ENCODE measurements around the gene ATP9A. TPM values are rescaled to one million over a fixed set of nuclear protein-coding genes. Genes with fewer than 3 reads are reported as not detected.
"Not testable (repeated sequence)": the region's sequence is repeated elsewhere in the genome, so short reads cannot be mapped to it uniquely, and the experiment has no call there.

Gene ATP9A
- total RNA-seq, 2 donors from 2014 or later, result 19.5 to 23.4 TPM

GRCh38 chr20:51729771-51730170 is 38.4 kb downstream of the ATP9A start:
- Histone ChIP-seq H3K27ac (no peak overlapping the region), H3K36me3 (no peaks in the 10 kb centered on the region), H3K4me1 (peaks cover 0 to 15% of the 10 kb centered on the region in 2 donors), H3K4me3 (no peak overlapping the region), H3K9me3 (no peaks in the 10 kb centered on the region), H3K27me3 (no peaks in the 10 kb centered on the region)
- TF ChIP-seq, protein P1, sequence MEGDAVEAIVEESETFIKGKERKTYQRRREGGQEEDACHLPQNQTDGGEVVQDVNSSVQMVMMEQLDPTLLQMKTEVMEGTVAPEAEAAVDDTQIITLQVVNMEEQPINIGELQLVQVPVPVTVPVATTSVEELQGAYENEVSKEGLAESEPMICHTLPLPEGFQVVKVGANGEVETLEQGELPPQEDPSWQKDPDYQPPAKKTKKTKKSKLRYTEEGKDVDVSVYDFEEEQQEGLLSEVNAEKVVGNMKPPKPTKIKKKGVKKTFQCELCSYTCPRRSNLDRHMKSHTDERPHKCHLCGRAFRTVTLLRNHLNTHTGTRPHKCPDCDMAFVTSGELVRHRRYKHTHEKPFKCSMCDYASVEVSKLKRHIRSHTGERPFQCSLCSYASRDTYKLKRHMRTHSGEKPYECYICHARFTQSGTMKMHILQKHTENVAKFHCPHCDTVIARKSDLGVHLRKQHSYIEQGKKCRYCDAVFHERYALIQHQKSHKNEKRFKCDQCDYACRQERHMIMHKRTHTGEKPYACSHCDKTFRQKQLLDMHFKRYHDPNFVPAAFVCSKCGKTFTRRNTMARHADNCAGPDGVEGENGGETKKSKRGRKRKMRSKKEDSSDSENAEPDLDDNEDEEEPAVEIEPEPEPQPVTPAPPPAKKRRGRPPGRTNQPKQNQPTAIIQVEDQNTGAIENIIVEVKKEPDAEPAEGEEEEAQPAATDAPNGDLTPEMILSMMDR (IDR thresholded peaks at IDR 0.05), result no peak
- no peak for DNase-seq (ENCODE audit: low spot score)

- TF ChIP-seq, protein P1 (IDR thresholded peaks at IDR 0.05), result no peak
These were observed 39.5 kb downstream of the ATP9A start for GRCh38 chr20:51728737-51729136.

DNA sequence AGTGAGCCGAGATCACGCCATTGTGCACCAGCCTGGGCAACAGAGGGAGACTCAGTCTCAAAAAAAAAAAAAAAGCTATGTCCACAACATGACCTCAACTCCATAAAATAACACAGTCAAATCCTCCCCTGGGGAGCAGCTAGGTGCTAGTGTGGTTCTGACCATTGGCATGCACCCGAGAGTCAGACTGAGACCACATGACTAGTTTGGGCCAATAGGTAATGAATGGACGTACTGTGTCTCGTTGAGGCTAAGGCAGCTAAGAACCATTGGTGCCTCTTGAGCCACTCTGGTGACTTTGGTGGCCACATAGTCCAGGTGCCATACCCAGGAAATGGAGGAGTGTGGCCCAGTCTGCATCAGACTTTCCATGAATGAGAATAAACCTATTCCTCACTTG is 40.3 kb downstream of the ATP9A start:
- peaks cover 0 to 15% of the 10 kb centered on the region in 2 donors for H3K4me1 ChIP-seq
- H3K4me3 ChIP-seq, result no peak overlapping the region
- no peaks in the 10 kb centered on the region for H3K9me3 ChIP-seq
- DNase-seq (ENCODE audit: low spot score), result no peak
- no peaks in the 10 kb centered on the region for H3K36me3 ChIP-seq
- no peak overlapping the region for H3K27ac ChIP-seq
- H3K27me3 ChIP-seq, result no peaks in the 10 kb centered on the region
- TF ChIP-seq, protein P1 (IDR thresholded peaks at IDR 0.05), result no peak

More at GRCh38 chr20:51728737-51729136, 39.5 kb downstream of the ATP9A start:
- Histone ChIP-seq H3K4me3 (no peak overlapping the region), H3K27ac (no peak overlapping the region), H3K4me1 (peaks cover 0 to 15% of the 10 kb centered on the region in 2 donors), H3K27me3 (no peaks in the 10 kb centered on the region), H3K9me3 (no peaks in the 10 kb centered on the region), H3K36me3 (no peaks in the 10 kb centered on the region)
- DNase-seq (ENCODE audit: low spot score), result no peak

- no peaks in the 10 kb centered on the region for H3K36me3 ChIP-seq
- no peaks in the 10 kb centered on the region for H3K27me3 ChIP-seq
- no peak for DNase-seq (ENCODE audit: low spot score)
- no peaks in the 10 kb centered on the region for H3K9me3 ChIP-seq
- H3K4me3 ChIP-seq, result no peak overlapping the region
- no peak overlapping the region for H3K27ac ChIP-seq
- TF ChIP-seq, protein P1 (IDR thresholded peaks at IDR 0.05), result no peak
- no peaks in the 10 kb centered on the region for H3K4me1 ChIP-seq
These were observed 42.5 kb downstream of the ATP9A start for GRCh38 chr20:51725584-51726176.

GRCh38 chr20:51723026-51723425 is 45.2 kb downstream of the ATP9A start:
- H3K9me3 ChIP-seq; DNase-seq (ENCODE audit: low spot score); H3K27me3 ChIP-seq; H3K4me1 ChIP-seq; H3K4me3 ChIP-seq; H3K27ac ChIP-seq; H3K36me3 ChIP-seq: not testable (repeated sequence)

GRCh38 chr20:51722246-51722645 is 45.9 kb downstream of the ATP9A start:
- H3K4me3 ChIP-seq; H3K27ac ChIP-seq; H3K36me3 ChIP-seq; H3K4me1 ChIP-seq; H3K27me3 ChIP-seq; H3K9me3 ChIP-seq; DNase-seq (ENCODE audit: low spot score): not testable (repeated sequence)

DNA sequence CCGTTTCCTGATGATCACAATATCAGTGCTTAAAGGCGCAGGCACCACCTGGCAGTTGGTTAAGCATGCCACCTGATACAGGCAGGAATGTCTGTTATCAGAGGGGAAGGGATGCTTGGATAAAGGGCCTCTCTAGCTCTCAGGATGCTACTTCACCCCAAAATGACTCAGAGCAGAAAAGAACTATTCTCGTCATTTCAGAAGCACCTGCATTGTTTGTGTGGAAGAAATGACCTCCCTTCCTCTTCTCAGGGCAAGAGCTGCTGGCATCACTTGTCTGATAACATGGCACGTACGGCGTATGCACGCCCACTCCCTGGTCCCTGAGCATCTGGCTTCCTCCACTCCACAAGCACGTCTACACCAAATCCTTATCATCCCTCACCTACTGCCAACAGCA is 47.3 kb downstream of the ATP9A start:
- TF ChIP-seq, protein P1 (IDR thresholded peaks at IDR 0.05), result no peak
- no peaks in the 10 kb centered on the region for H3K36me3 ChIP-seq
- DNase-seq (ENCODE audit: low spot score), result no peak
- no peak overlapping the region for H3K27ac ChIP-seq
- no peak overlapping the region for H3K4me3 ChIP-seq
- H3K9me3 ChIP-seq, result no peaks in the 10 kb centered on the region
- H3K4me1 ChIP-seq, result no peaks in the 10 kb centered on the region
- H3K27me3 ChIP-seq, result no peaks in the 10 kb centered on the region

Data from right atrium auricular region (tissue), 2 donors.